HepG2 (cell line): ENCODE measurements around the gene JTB. TPM values are rescaled to one million over a fixed set of nuclear protein-coding genes. Genes with fewer than 3 reads are reported as not detected.

Experiments used
- ARID3A ChIP-seq: IDR thresholded peaks from 2 replicates; pipeline ENCODE4 v1.6.1; 2012; ENCODE audit warnings: low read depth, low read length, improper control_type of control experiment
- ATF2 ChIP-seq: sonication (generic); formaldehyde crosslinking; IDR thresholded peaks from 2 replicates; pipeline ENCODE4 v1.4.0; 2020; ENCODE audit warnings: missing genetic modification reagents
- DNMT1 ChIP-seq: sonication (generic); formaldehyde crosslinking; IDR thresholded peaks from 2 replicates; pipeline ENCODE4 v1.5.1; 2020; ENCODE audit warnings: mild to moderate bottlenecking, missing genetic modification reagents
- IRF9 ChIP-seq: sonication (generic); formaldehyde crosslinking; IDR thresholded peaks from 2 replicates; pipeline ENCODE4 v1.8.0; 2022; ENCODE audit warnings: missing genetic modification reagents, mild to moderate bottlenecking, borderline replicate concordance
- MAFF ChIP-seq: IDR thresholded peaks from 2 replicates; pipeline ENCODE4 v1.6.1; 2011; ENCODE audit warnings: low read depth, low read length, improper control_type of control experiment
- PBX3 ChIP-seq: sonication (generic); formaldehyde crosslinking; IDR thresholded peaks from 2 replicates; pipeline ENCODE4 v1.8.1; 2023; ENCODE audit warnings: missing genetic modification reagents, inconsistent platforms, borderline replicate concordance
- PHB2 ChIP-seq: fragments of 450-650 bp; IDR thresholded peaks from 2 replicates; pipeline ENCODE4 v1.6.1; 2018; ENCODE audit not compliant: partially characterized antibody
- PRMT3 ChIP-seq: sonication (generic); formaldehyde crosslinking; IDR thresholded peaks from 2 replicates; pipeline ENCODE4 v1.8.1; 2022; ENCODE audit warnings: low read depth, mild to moderate bottlenecking, moderate library complexity, missing genetic modification reagents, borderline replicate concordance
- SATB2 ChIP-seq: sonication (generic); formaldehyde crosslinking; IDR thresholded peaks from 2 replicates; pipeline ENCODE4 v1.5.0; 2020; ENCODE audit warnings: missing genetic modification reagents
- SKI ChIP-seq: fragments of 450-650 bp; IDR thresholded peaks from one replicate; pipeline ENCODE4 v1.6.1; 2018; ENCODE audit warnings: mild to moderate bottlenecking; ENCODE audit not compliant: partially characterized antibody
- SMARCE1 ChIP-seq: fragments of 450-650 bp; IDR thresholded peaks from 2 replicates; pipeline ENCODE4 v1.6.1; 2017; ENCODE audit warnings: borderline replicate concordance
- TAF1 ChIP-seq: sonication (generic); formaldehyde crosslinking; IDR thresholded peaks from 2 replicates; pipeline ENCODE4 v1.4.0; 2020; ENCODE audit warnings: missing genetic modification reagents
- TMF1 ChIP-seq: sonication (generic); formaldehyde crosslinking; IDR thresholded peaks from 2 replicates; pipeline ENCODE4 v1.8.1; 2022; ENCODE audit warnings: low read depth, missing genetic modification reagents
- ZC3H13 ChIP-seq: sonication (generic); formaldehyde crosslinking; IDR thresholded peaks from 2 replicates; pipeline ENCODE4 v1.8.1; 2023; ENCODE audit warnings: mild to moderate bottlenecking, missing genetic modification reagents, moderate library complexity
- ZNF180 ChIP-seq: sonication (generic); formaldehyde crosslinking; IDR thresholded peaks from 2 replicates; pipeline ENCODE4 v1.4.0; 2020; ENCODE audit warnings: low read depth, missing genetic modification reagents, borderline replicate concordance
- ZNF292 ChIP-seq: sonication (generic); formaldehyde crosslinking; IDR thresholded peaks from 2 replicates; pipeline ENCODE4 v1.8.1; 2022; ENCODE audit warnings: mild to moderate bottlenecking, low read depth, missing genetic modification reagents, borderline replicate concordance
- ZNF414 ChIP-seq: sonication (generic); formaldehyde crosslinking; IDR thresholded peaks from 2 replicates; pipeline ENCODE4 v1.5.0; 2020; ENCODE audit warnings: missing genetic modification reagents
- ZNF589 ChIP-seq: sonication (generic); formaldehyde crosslinking; conservative IDR thresholded peaks from 2 replicates; pipeline ENCODE4 v1.8.0; 2022; ENCODE audit warnings: mild to moderate bottlenecking, moderate library complexity, missing genetic modification reagents
- ZNF615 ChIP-seq: sonication (generic); formaldehyde crosslinking; IDR thresholded peaks from 2 replicates; pipeline ENCODE4 v1.5.0; 2020; ENCODE audit warnings: mild to moderate bottlenecking, missing genetic modification reagents, borderline replicate concordance
- ZNF746 ChIP-seq: sonication (generic); formaldehyde crosslinking; IDR thresholded peaks from 2 replicates; pipeline ENCODE4 v1.8.0; 2022; ENCODE audit warnings: mild to moderate bottlenecking, missing genetic modification reagents
- ZSCAN31 ChIP-seq: sonication (generic); formaldehyde crosslinking; IDR thresholded peaks from 2 replicates; pipeline ENCODE4 v1.5.0; 2020; ENCODE audit warnings: low read depth, mild to moderate bottlenecking, missing genetic modification reagents
- polyA plus RNA-seq, 8 experiments: library from polyadenylated mRNA; depleted of rRNA in 3 of 8; stranded (reverse) in 7 of 8; unstranded in 1 of 8; fragments of >200 nt; fragmentation: Illumina TruSeq in 4 of 8; extraction: Trizol in 4 of 8; gene quantifications; 2 replicates each; pipeline versions ENCODE4 v1.2.1 to v1.2.3, GENCODE V29; 2011 to 2016; ENCODE audit warnings: low read depth in 4 of 8, missing spikeins in 1 of 8, mixed read lengths in 1 of 8; ENCODE audit not compliant: insufficient read depth in 1 of 8
- total RNA-seq, 5 experiments: library from RNA; depleted of rRNA; stranded (reverse); fragments of >200 nt; fragmentation: Illumina TruSeq; extraction: Trizol; gene quantifications; 2 replicates each; pipeline ENCODE4 v1.2.3, GENCODE V29; 2016; ENCODE audit warnings: low read depth in 1 of 5

The JTB gene
- total and polyA plus RNA-seq, 2 of the 13 experiments (the other 11 are each of a cell fraction or from before 2014, with no cell fraction given), result 96.7 to 99.2 TPM

GRCh38 chr1:153958111-153958960, 19.1 kb downstream of the JTB start, which contains the start of gene CRTC2 (continued):
- 0 out of 2 replicates have a peak, but pooled peaks have one; percentile 50 for TF ChIP-seq PRMT3 (CRISPR knock-in tag)
- TF ChIP-seq PHB2, result no peak
- peak; percentile 73; the same call in 1 of the 2 replicates for TF ChIP-seq TMF1 (CRISPR knock-in tag)
- TF ChIP-seq ZSCAN31 (CRISPR knock-in tag), result peak; percentile 62; the same call in 1 of the 2 replicates
- no peak for TF ChIP-seq ZNF589
- peak; percentile 85; the same call in 1 of the 2 replicates for TF ChIP-seq IRF9 (CRISPR knock-in tag)
- TF ChIP-seq MAFF, result peak; percentile 28; the same call in 1 of the 2 replicates
- peak; percentile 12 for TF ChIP-seq SKI
- no peak for TF ChIP-seq SMARCE1
- peak; percentile 73 for TF ChIP-seq TAF1
- no peak for TF ChIP-seq ZNF292 (CRISPR knock-in tag)
- no peak for TF ChIP-seq ZNF615 (CRISPR knock-in tag)
- TF ChIP-seq ZNF414 (CRISPR knock-in tag), result no peak; the same call in none of the 2 replicates
- TF ChIP-seq PBX3 (CRISPR knock-in tag), result no peak
- TF ChIP-seq ZNF180 (CRISPR knock-in tag), result no peak
- TF ChIP-seq ATF2 (CRISPR knock-in tag), result peak; percentile 81
- TF ChIP-seq ZC3H13 (CRISPR knock-in tag), result peak; percentile 87; the same call in 1 of the 2 replicates
- TF ChIP-seq ZNF746, result no peak; the same call in 1 of the 2 replicates
- TF ChIP-seq ARID3A, result no peak
- 0 out of 2 replicates have a peak, but pooled peaks have one; percentile 36 for TF ChIP-seq SATB2 (CRISPR knock-in tag)
- TF ChIP-seq DNMT1 (CRISPR knock-in tag), result no peak
